Trophoblast cell (in vitro differentiated cells and primary cell): ENCODE data around the gene GPR55.

Experiments
- DNase-seq, 2 donors: peaks; one replicate each; pipeline ENCODE4 v3.0.0-alpha.2; 2016
- H2AFZ ChIP-seq: 2 replicates; pipeline ENCODE4 v1.6.1; 2013; ENCODE audit warnings: low read length, moderate library complexity, mild to moderate bottlenecking; ENCODE audit not compliant: insufficient read depth, poor library complexity
- H2AK5ac ChIP-seq: 2 replicates; pipeline ENCODE4 v1.6.1; 2013; ENCODE audit warnings: mild to moderate bottlenecking, low read length
- H2BK120ac ChIP-seq: 2 replicates; pipeline ENCODE4 v1.6.1; 2013; ENCODE audit warnings: low read length, mild to moderate bottlenecking, moderate library complexity; ENCODE audit not compliant: insufficient read depth, poor library complexity
- H2BK12ac ChIP-seq: 2 replicates; pipeline ENCODE4 v1.6.1; 2013; ENCODE audit warnings: mild to moderate bottlenecking, low read length, moderate library complexity
- H2BK5ac ChIP-seq: 2 replicates; pipeline ENCODE4 v1.6.1; 2013; ENCODE audit warnings: low read length, low read depth, moderate library complexity, mild to moderate bottlenecking; ENCODE audit not compliant: poor library complexity
- H3K14ac ChIP-seq: 2 replicates; pipeline ENCODE4 v1.6.1; 2013; ENCODE audit warnings: mild to moderate bottlenecking, low read length
- H3K18ac ChIP-seq: 2 replicates; pipeline ENCODE4 v1.6.1; 2013; ENCODE audit warnings: mild to moderate bottlenecking, low read length
- H3K23ac ChIP-seq: 2 replicates; pipeline ENCODE4 v1.6.1; 2013; ENCODE audit warnings: low read length
- H3K27ac ChIP-seq: 2 replicates; pipeline ENCODE4 v1.5.1; 2013; ENCODE audit warnings: low read depth, mild to moderate bottlenecking, inconsistent platforms, low read length, moderate library complexity
- H3K27me3 ChIP-seq: 2 replicates; pipeline ENCODE4 v1.6.1; 2013; ENCODE audit warnings: inconsistent platforms, mild to moderate bottlenecking, low read length, moderate library complexity; ENCODE audit not compliant: insufficient read depth
- H3K36me3 ChIP-seq, 2 experiments: 1 replicate in 1 of 2; 2 replicates in 1 of 2; pipeline ENCODE4 v1.6.1; 2013; ENCODE audit warnings: low read length in 2 of 2, mild to moderate bottlenecking in 2 of 2, moderate library complexity in 1 of 2; ENCODE audit not compliant: insufficient read depth in 2 of 2, control insufficient read depth in 1 of 2
- H3K4ac ChIP-seq: 2 replicates; pipeline ENCODE4 v1.6.1; 2013; ENCODE audit warnings: low read depth, mild to moderate bottlenecking, low read length, moderate library complexity
- H3K4me1 ChIP-seq, 2 experiments: 1 replicate in 1 of 2; 2 replicates in 1 of 2; pipeline ENCODE4 v1.6.1; 2013; ENCODE audit warnings: low read length in 2 of 2, mild to moderate bottlenecking in 2 of 2, moderate library complexity in 1 of 2; ENCODE audit not compliant: insufficient read depth in 2 of 2, control insufficient read depth in 1 of 2
- H3K4me2 ChIP-seq: 2 replicates; pipeline ENCODE4 v1.6.1; 2013; ENCODE audit warnings: inconsistent platforms, mild to moderate bottlenecking, low read length, moderate library complexity
- H3K4me3 ChIP-seq: 2 replicates; pipeline ENCODE4 v1.5.1; 2013; ENCODE audit warnings: mild to moderate bottlenecking, low read depth, low read length, inconsistent platforms
- H3K79me1 ChIP-seq: one replicate; pipeline ENCODE4 v1.6.1; 2013; ENCODE audit warnings: low read length
- H3K79me2 ChIP-seq: 2 replicates; pipeline ENCODE4 v1.6.1; 2013; ENCODE audit warnings: low read length, mild to moderate bottlenecking; ENCODE audit not compliant: control insufficient read depth, insufficient read depth, poor library complexity
- H3K9ac ChIP-seq: 2 replicates; pipeline ENCODE4 v1.6.1; 2013; ENCODE audit warnings: mild to moderate bottlenecking, low read length
- H3K9me3 ChIP-seq: 2 replicates; pipeline ENCODE4 v1.6.1; 2013; ENCODE audit warnings: low read depth, mild to moderate bottlenecking, control low read depth, inconsistent platforms, low read length; ENCODE audit not compliant: insufficient read depth
- H4K12ac ChIP-seq: 2 replicates; pipeline ENCODE4 v1.6.1; 2013; ENCODE audit warnings: low read depth, mild to moderate bottlenecking, low read length, moderate library complexity
- H4K8ac ChIP-seq: 2 replicates; pipeline ENCODE4 v1.6.1; 2013; ENCODE audit warnings: low read depth, mild to moderate bottlenecking, low read length, moderate library complexity
- H4K91ac ChIP-seq: one replicate; pipeline ENCODE4 v1.6.1; 2013; ENCODE audit warnings: low read depth, mild to moderate bottlenecking, low read length, moderate library complexity
- WGBS: extraction: QIAGEN DNeasy Blood & Tissue Kit; methylation state at CpG from one replicate; pipeline ENCODE4 v1.1.7; 2013; ENCODE audit warnings: missing lambda C conversion rate; ENCODE audit not compliant: insufficient read length, insufficient coverage; ENCODE audit errors: extremely low coverage; 5-methylcytosine and 5-hydroxymethylcytosine counted together

GPR55 gene

DNA sequence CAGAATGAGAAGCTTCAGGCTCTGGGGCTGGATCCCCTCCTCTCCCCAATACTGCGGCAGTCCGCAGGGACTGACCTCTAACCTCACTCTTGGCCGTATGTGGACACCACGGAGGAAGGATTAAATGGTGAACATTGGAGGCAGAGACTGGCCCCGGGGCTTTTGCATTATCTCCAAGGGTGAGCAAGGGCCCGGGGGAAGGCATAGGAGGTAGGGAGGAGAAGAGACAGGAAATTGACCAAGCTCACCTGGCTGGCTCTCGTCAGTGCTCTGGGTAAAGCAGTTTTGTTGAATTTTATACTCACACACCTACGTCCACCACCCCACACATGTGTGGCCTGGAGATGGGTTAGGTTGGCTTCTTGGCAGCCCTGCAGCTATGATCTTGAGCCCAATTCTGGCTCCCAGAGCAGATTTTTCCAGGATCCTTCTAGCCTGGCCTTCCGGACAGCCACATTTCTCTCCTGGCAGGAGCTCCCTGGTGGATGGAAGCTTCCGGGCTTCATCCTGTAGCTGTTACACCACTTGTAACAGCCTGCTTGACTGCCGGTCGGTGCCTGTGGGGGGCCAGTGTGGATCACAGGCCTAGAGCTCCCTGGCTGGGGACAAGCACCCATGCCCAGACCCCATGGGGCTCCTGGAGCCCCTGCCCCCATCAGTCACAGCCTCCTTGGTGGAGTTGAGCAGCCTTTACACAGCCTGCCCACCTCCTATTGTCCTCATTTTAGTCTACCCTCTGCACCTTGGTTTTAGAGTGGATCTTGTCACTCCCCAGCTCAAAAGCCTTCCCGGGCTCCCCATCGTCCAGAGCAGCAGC is 52.7 kb downstream of the GPR55 start:
- WGBS = no CpG with 5 or more reads among the region's 14 CpGs
- no peaks in the 10 kb centered on the region for H3K27me3 ChIP-seq
- H2AFZ ChIP-seq = no peak overlapping the region
- H4K8ac ChIP-seq = no peak overlapping the region
- H4K91ac ChIP-seq = peak overlapping the region; percentile 72
- peaks cover 51 to 53% of the 10 kb centered on the region in 2 experiments for H3K4me1 ChIP-seq
- peak; percentile 52 to 64 for DNase-seq
- H3K4ac ChIP-seq = peak overlapping the region; percentile 49
- H3K27ac ChIP-seq = peak overlapping the region; percentile 84
- H2BK120ac ChIP-seq = no peak overlapping the region
- peak overlapping the region; percentile 53 for H2BK12ac ChIP-seq
- H3K79me2 ChIP-seq = peaks cover 15% of the 10 kb centered on the region
- H3K4me3 ChIP-seq = no peak overlapping the region
- peaks cover 43 to 49% of the 10 kb centered on the region in 2 experiments for H3K36me3 ChIP-seq
- peak overlapping the region; percentile 15 for H3K14ac ChIP-seq
- no peak overlapping the region for H4K12ac ChIP-seq
- peak overlapping the region; percentile 61 for H3K18ac ChIP-seq
- peaks cover 2% of the 10 kb centered on the region for H3K9me3 ChIP-seq
- no peak overlapping the region for H3K9ac ChIP-seq
- H2BK5ac ChIP-seq = peak overlapping the region; percentile 13
- H3K23ac ChIP-seq = no peak overlapping the region
- peaks cover 39% of the 10 kb centered on the region for H3K79me1 ChIP-seq
- peak overlapping the region; percentile 45 for H3K4me2 ChIP-seq
- no peak overlapping the region for H2AK5ac ChIP-seq

DNA sequence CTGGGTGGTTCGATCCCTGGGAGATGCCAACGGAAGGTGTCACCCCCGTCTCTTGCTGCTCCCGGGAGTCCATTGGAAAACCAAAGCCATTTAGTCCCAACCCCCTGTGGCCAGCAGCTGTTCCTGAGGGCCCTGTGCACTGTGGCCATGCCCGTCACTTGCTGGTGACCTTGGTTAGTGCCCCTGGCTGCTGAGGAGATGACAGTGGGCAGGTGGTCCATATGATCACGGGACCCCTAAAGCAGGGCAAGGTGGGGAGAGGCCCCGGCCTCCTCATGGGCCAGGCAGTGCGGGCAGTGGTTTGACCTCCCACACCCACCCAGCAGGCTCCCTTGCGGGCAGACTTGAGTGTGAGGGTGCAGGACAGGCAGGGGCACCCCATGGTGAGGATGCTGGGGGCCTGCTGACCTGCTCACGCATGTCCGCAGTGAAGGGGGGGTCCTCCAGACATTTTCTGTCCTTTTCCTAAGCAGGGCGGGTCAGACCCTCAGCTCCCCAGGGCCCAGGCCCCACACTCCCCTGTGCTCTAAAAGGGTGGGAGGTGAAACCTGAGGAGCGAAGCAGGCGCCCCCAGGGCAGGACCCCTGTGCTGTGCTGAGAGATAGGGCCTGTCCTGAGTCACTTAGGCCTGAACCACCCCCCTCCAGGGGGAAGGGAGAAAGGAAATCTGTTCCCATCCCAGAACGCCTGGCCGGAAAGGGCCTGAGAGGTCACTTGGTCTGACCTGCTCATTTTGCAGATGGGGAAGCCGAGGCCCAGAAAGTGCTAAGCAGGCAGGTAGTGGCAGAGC is 53.5 kb downstream of the GPR55 start:
- H2BK120ac ChIP-seq = peak overlapping the region; percentile 90
- H3K79me1 ChIP-seq = peaks cover 39% of the 10 kb centered on the region

DNA sequence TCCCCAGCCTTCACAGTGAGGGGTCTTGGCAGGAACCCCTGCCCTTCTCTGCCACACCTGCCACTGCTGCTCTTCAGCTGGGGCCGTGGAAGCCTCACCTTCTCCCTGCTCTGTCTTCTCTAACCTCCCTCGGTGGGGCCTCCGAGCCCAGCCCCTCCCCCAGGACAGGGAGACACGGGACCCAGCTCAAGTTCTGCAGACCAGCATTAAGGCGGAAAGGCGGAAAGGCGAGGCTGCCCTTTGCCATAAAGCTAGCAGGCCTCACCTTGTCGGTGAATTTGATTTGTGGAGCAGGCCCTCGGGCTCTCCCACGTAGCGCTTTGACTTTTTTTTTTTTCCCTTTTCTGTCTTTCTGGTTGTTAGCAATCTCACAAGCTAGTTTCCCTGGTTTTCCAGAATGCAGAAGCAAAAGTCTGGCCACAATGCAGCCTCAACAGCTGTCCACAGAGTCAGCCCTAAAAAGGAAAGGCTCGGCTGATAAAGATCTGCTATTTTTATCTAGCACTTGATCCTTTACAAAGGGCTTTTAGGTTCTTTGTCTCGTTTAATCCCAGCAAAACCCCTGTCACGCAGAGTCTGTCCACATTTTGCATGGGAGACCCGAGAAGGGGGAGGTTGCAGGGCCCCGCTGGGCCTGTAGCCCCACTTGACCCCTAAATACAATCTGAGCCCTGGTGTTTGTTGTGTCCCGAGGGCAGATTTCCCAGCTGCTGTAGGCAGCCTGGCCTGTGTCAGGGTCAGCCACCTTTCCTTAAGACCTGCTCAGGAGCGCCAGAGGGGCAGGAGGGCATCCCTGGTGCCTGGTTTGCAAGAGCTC is 54.3 kb downstream of the GPR55 start:
- Histone ChIP-seq H3K4me1 (peaks cover 64 to 67% of the 10 kb centered on the region in 2 experiments), H3K14ac (peak overlapping the region; percentile 80), H3K9ac (no peak overlapping the region), H3K4ac (peak overlapping the region; percentile 46), H2BK5ac (peak overlapping the region; percentile 93), H4K8ac (peak overlapping the region; percentile 8), H3K79me1 (peaks cover 45% of the 10 kb centered on the region), H3K27me3 (no peaks in the 10 kb centered on the region), H3K4me2 (peak overlapping the region; percentile 54), H3K18ac (peak overlapping the region; percentile 85), H2BK12ac (peak overlapping the region; percentile 43), H3K27ac (peak overlapping the region; percentile 84), H3K4me3 (peak overlapping the region; percentile 1), H2AK5ac (peak overlapping the region; percentile 31), H3K23ac (no peak overlapping the region), H3K79me2 (peaks cover 23% of the 10 kb centered on the region), H4K12ac (peak overlapping the region; percentile 9), H4K91ac (peak overlapping the region; percentile 88), H3K9me3 (no peaks in the 10 kb centered on the region), H3K36me3 (peaks cover 29 to 38% of the 10 kb centered on the region in 2 experiments), H2AFZ (no peak overlapping the region), H2BK120ac (peak overlapping the region; percentile 78)
- WGBS = no CpG with 5 or more reads among the region's 18 CpGs
- peak; percentile 94 to 97 for DNase-seq

More for the DNA sequence above, 53.5 kb downstream of the GPR55 start:
- peak overlapping the region; percentile 56 for H3K18ac ChIP-seq
- peak overlapping the region; percentile 22 for H3K4ac ChIP-seq
- H2BK5ac ChIP-seq = peak overlapping the region; percentile 39
- H3K14ac ChIP-seq = peak overlapping the region; percentile 86
- no peak for DNase-seq
- no peak overlapping the region for H3K4me3 ChIP-seq
- peaks cover 18% of the 10 kb centered on the region for H3K79me2 ChIP-seq
- peak overlapping the region; percentile 72 for H4K91ac ChIP-seq
- no CpG with 5 or more reads among the region's 17 CpGs for WGBS
- peak overlapping the region; percentile 51 for H2AK5ac ChIP-seq
- H4K12ac ChIP-seq = no peak overlapping the region
- H4K8ac ChIP-seq = peak overlapping the region; percentile 59
- peak overlapping the region; percentile 11 for H2BK12ac ChIP-seq
- no peaks in the 10 kb centered on the region for H3K27me3 ChIP-seq
- peaks cover 35 to 44% of the 10 kb centered on the region in 2 experiments for H3K36me3 ChIP-seq
- H3K27ac ChIP-seq = peak overlapping the region; percentile 84
- no peaks in the 10 kb centered on the region for H3K9me3 ChIP-seq
- peak overlapping the region; percentile 45 for H3K4me2 ChIP-seq
- H3K4me1 ChIP-seq = peaks cover 59 to 61% of the 10 kb centered on the region in 2 experiments
- no peak overlapping the region for H3K9ac ChIP-seq
- H3K23ac ChIP-seq = no peak overlapping the region
- H2AFZ ChIP-seq = no peak overlapping the region
